Measurements from ENCODE around the gene SIDT1. TPM values are rescaled to one million over a fixed set of nuclear protein-coding genes. Genes with fewer than 3 reads are reported as not detected.

Gene SIDT1
- total RNA-seq, 1 donor from 2014 or later = 11.3 TPM

DNA sequence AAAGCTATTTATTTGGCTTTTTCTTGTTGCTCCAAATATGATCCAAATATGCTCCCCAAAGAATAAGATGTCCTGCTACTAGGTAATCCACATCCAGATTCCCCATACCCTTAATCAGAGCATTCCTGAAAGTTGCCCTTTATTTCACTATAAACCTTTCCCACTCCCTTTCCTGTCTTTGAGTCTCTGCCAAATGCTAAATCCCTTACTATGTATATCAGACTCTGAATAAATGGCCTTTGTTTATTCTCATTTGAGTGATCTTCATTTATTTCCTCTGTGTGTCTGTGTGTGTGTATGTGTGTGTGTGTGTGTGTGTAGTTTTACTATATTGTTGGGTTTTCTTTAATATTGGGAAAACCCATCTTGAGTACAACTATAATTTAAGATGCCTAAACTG is 10.4 kb upstream of the SIDT1 start:
- H3K4me3 Mint-ChIP-seq = no peak overlapping the region
- H3K36me3 Mint-ChIP-seq (ENCODE audit: low read depth) = no peaks in the 10 kb centered on the region
- no peaks in the 10 kb centered on the region for H3K4me1 Mint-ChIP-seq (ENCODE audit: low read depth)
- no peak overlapping the region for H3K27ac Mint-ChIP-seq
- intact Hi-C loops (cut with micrococcal nuclease) = loop anchor here (1.0 kb wide), 1 partner anchor 11 kb away; no protein-coding TSS in a partner anchor
- peaks cover 45% of the 10 kb centered on the region for H3K27me3 Mint-ChIP-seq (ENCODE audit: insufficient read depth)
- no peaks in the 10 kb centered on the region for H3K9me3 Mint-ChIP-seq
- no peak for DNase-seq (ENCODE audit: low spot score)

DNA sequence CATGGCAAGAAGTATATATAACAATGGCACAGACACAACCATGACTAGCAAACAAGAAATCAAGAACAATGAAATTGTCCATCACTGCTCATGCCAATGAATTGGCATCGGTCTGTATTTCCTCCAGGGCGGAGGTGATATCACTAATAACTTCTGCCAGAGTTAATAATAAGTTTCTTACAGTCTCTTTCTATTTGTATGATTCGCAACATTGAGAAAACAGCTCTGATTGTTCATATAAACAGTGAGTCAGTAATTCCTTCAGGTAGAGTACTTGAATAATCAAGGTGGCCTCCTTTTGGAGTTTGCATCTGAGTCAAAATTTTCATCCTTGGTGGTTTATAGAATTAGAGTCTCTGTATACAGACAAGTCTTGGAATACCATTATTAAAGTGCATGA is 9.1 kb upstream of the SIDT1 start:
- no peaks in the 10 kb centered on the region for H3K9me3 Mint-ChIP-seq
- H3K27ac Mint-ChIP-seq = no peak overlapping the region
- H3K4me3 Mint-ChIP-seq = no peak overlapping the region
- intact Hi-C loops (cut with micrococcal nuclease) = no loop called here
- peaks cover 46% of the 10 kb centered on the region for H3K27me3 Mint-ChIP-seq (ENCODE audit: insufficient read depth)
- no peaks in the 10 kb centered on the region for H3K4me1 Mint-ChIP-seq (ENCODE audit: low read depth)
- no peak for DNase-seq (ENCODE audit: low spot score)
- peaks cover 2% of the 10 kb centered on the region for H3K36me3 Mint-ChIP-seq (ENCODE audit: low read depth)

DNA sequence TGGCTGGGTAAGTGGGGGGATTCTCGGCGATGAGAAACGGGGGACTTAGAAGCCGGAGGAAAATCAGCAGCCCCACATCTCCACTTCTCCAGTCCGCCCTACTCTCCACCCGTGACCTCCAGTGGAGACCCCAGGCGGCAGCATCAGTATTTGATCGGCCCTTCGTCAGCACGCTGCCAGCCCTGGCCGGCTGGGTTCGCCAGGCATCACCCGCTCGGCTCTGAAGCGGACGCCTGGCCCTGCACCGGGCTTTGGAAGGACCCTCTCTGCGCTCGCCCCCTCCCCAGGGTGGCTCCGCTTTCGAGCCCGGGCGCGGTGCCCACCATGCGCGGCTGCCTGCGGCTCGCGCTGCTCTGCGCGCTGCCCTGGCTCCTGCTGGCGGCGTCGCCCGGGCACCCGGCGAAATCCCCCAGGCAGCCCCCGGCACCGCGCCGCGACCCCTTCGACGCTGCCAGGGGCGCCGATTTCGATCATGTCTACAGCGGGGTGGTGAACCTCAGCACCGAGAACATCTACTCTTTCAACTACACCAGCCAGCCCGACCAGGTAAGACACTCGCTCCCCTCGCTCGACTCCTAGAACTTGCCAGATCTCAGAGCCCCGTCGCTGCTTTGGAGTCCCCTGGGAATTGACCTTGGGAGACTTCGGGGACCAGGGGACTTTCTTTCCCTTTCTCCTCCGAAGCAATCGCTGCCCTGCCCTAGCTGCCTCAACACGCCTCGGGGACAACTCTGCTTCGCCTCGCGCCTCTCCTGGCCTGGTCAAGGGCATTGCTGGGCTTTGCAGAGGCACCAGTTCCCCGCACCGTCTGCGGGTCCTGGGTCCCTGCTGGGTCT is 561 bp downstream of the SIDT1 start:
- Mint-ChIP-seq H3K4me3 (peak overlapping the region; percentile 100), H3K27ac (peak overlapping the region; percentile 99), H3K4me1 (ENCODE audit: low read depth) (peaks cover 55% of the 10 kb centered on the region), H3K9me3 (no peaks in the 10 kb centered on the region), H3K36me3 (ENCODE audit: low read depth) (peaks cover 9% of the 10 kb centered on the region), H3K27me3 (ENCODE audit: insufficient read depth) (peaks cover 5% of the 10 kb centered on the region)
- DNase-seq (ENCODE audit: low spot score) = peak; percentile 34
- intact Hi-C loops (cut with micrococcal nuclease) = loop anchor here (1.0 to 10.0 kb wide), 10 partner anchors 12 to 1612 kb away; partner anchors contain the start of genes ATG3, ATP6V1A, CCDC191 and NAA50

GRCh38 chr3:113533534-113533892 is 1.2 kb downstream of the SIDT1 start:
- H3K4me3 Mint-ChIP-seq = peak overlapping the region; percentile 100
- H3K36me3 Mint-ChIP-seq (ENCODE audit: low read depth) = peaks cover 10% of the 10 kb centered on the region
- peaks cover 3% of the 10 kb centered on the region for H3K27me3 Mint-ChIP-seq (ENCODE audit: insufficient read depth)
- peaks cover 57% of the 10 kb centered on the region for H3K4me1 Mint-ChIP-seq (ENCODE audit: low read depth)
- peak; percentile 37 for DNase-seq (ENCODE audit: low spot score)
- H3K27ac Mint-ChIP-seq = peak overlapping the region; percentile 93
- no peaks in the 10 kb centered on the region for H3K9me3 Mint-ChIP-seq
- intact Hi-C loops (cut with micrococcal nuclease) = loop anchor here (1.0 to 10.0 kb wide), 8 partner anchors 12 to 1611 kb away; partner anchors contain the start of genes ATG3, ATP6V1A, CCDC191 and NAA50

- peak overlapping the region; percentile 93 for H3K27ac Mint-ChIP-seq
- intact Hi-C loops (cut with micrococcal nuclease) = loop anchor here (5.0 to 10.0 kb wide), 3 partner anchors 163 to 1610 kb away; partner anchors contain the start of genes ATG3, SLC35A5, USF3 and ZBTB20
- peaks cover 59% of the 10 kb centered on the region for H3K4me1 Mint-ChIP-seq (ENCODE audit: low read depth)
- DNase-seq (ENCODE audit: low spot score) = no peak
- no peaks in the 10 kb centered on the region for H3K27me3 Mint-ChIP-seq (ENCODE audit: insufficient read depth)
- peak overlapping the region; percentile 100 for H3K4me3 Mint-ChIP-seq
- H3K9me3 Mint-ChIP-seq = no peaks in the 10 kb centered on the region
- peaks cover 11% of the 10 kb centered on the region for H3K36me3 Mint-ChIP-seq (ENCODE audit: low read depth)
Observed at GRCh38 chr3:113534365-113534764, 2.0 kb downstream of the SIDT1 start.

- no peaks in the 10 kb centered on the region for H3K9me3 Mint-ChIP-seq
- no peak overlapping the region for H3K27ac Mint-ChIP-seq
- H3K4me3 Mint-ChIP-seq = no peak overlapping the region
- intact Hi-C loops (cut with micrococcal nuclease) = loop anchor here (10.0 kb wide), 1 partner anchor 1609 kb away; the partner anchor contains the start of gene ZBTB20
- H3K36me3 Mint-ChIP-seq (ENCODE audit: low read depth) = peaks cover 15% of the 10 kb centered on the region
- no peaks in the 10 kb centered on the region for H3K27me3 Mint-ChIP-seq (ENCODE audit: insufficient read depth)
- DNase-seq (ENCODE audit: low spot score) = no peak
- peaks cover 56% of the 10 kb centered on the region for H3K4me1 Mint-ChIP-seq (ENCODE audit: low read depth)
Observed at GRCh38 chr3:113535898-113536297, 3.5 kb downstream of the SIDT1 start.

DNA sequence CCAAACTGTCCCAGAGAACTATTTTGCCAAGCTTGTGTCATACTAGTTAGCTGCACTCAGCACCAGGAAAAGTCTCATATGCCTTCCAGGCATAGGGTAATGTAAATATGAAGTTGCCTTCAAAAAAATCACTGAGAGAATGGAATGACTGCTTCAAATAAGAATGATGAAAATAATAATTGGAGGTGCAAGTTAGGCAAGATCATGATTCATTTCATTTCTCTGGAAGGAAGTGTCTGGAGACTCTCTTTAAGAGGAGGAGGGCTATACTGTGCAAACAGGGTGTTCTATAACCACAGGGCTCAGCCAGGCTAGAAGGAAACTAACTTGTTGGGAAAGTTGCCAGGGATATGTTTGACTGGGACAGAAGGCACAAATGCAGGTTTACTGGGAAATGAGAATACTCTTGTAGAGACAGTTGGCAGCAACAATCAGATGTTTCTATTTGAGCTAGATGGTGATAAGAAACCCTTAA is 4.3 kb downstream of the SIDT1 start:
- no peak overlapping the region for H3K4me3 Mint-ChIP-seq
- peaks cover 48% of the 10 kb centered on the region for H3K4me1 Mint-ChIP-seq (ENCODE audit: low read depth)
- peaks cover 15% of the 10 kb centered on the region for H3K36me3 Mint-ChIP-seq (ENCODE audit: low read depth)
- H3K27me3 Mint-ChIP-seq (ENCODE audit: insufficient read depth) = no peaks in the 10 kb centered on the region
- intact Hi-C loops (cut with micrococcal nuclease) = loop anchor here (10.0 kb wide), 1 partner anchor 1608 kb away; the partner anchor contains the start of gene ZBTB20
- H3K27ac Mint-ChIP-seq = no peak overlapping the region
- no peak for DNase-seq (ENCODE audit: low spot score)
- H3K9me3 Mint-ChIP-seq = no peaks in the 10 kb centered on the region

GRCh38 chr3:113537155-113537554 is 4.8 kb downstream of the SIDT1 start:
- H3K4me1 Mint-ChIP-seq (ENCODE audit: low read depth) = peaks cover 44% of the 10 kb centered on the region
- peaks cover 18% of the 10 kb centered on the region for H3K36me3 Mint-ChIP-seq (ENCODE audit: low read depth)
- H3K27ac Mint-ChIP-seq = no peak overlapping the region
- H3K27me3 Mint-ChIP-seq (ENCODE audit: insufficient read depth) = no peaks in the 10 kb centered on the region
- H3K4me3 Mint-ChIP-seq = no peak overlapping the region
- DNase-seq (ENCODE audit: low spot score) = no peak
- no peaks in the 10 kb centered on the region for H3K9me3 Mint-ChIP-seq
- intact Hi-C loops (cut with micrococcal nuclease) = loop anchor here (10.0 kb wide), 1 partner anchor 1608 kb away; the partner anchor contains the start of gene ZBTB20

DNA sequence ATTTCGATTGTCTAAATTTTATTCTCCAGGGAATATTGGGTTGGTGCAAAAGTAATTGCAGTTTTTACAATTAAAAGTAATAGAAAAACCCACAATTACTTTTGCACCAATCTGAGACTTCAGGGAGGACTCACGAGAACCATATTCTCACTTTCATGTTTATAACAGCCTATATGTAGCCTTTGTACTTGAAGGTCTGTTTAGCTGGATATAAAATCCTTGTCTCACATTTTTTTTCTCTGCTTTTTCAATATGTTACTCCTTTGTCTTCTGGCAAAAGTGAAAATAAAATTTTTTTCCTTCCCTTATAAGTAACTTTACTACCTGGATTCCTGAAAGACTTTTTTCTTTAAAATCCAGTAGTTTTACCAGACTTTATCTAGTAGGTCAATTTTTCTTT is 9.2 kb downstream of the SIDT1 start:
- Mint-ChIP-seq H3K27ac (no peak overlapping the region), H3K36me3 (ENCODE audit: low read depth) (peaks cover 26% of the 10 kb centered on the region), H3K27me3 (ENCODE audit: insufficient read depth) (no peaks in the 10 kb centered on the region), H3K4me1 (ENCODE audit: low read depth) (peaks cover 21% of the 10 kb centered on the region), H3K9me3 (no peaks in the 10 kb centered on the region), H3K4me3 (no peak overlapping the region)
- DNase-seq (ENCODE audit: low spot score) = no peak
- intact Hi-C loops (cut with micrococcal nuclease) = no loop called here

DNA sequence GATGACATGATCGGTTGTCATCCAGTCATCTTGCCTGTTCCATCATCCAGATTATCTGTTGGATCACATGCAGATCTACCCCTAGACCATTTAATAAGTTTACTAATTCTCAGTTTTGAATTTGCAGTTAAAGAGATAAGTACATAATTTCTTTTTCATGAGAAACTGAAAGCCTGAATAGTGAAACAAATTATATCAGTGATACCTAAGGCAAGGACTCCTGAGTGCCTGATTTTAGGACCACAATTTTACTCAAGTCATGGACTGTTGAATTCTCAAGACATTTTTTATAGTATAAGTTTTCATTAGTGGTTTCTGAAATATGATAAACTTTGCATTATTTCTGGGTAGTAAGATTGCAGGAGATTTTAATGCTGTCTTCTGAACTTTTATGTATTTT is 13.2 kb downstream of the SIDT1 start:
- H3K27me3 Mint-ChIP-seq (ENCODE audit: insufficient read depth) = no peaks in the 10 kb centered on the region
- H3K4me1 Mint-ChIP-seq (ENCODE audit: low read depth) = peaks cover 15% of the 10 kb centered on the region
- peaks cover 22% of the 10 kb centered on the region for H3K36me3 Mint-ChIP-seq (ENCODE audit: low read depth)
- no peaks in the 10 kb centered on the region for H3K9me3 Mint-ChIP-seq
- no peak overlapping the region for H3K27ac Mint-ChIP-seq
- intact Hi-C loops (cut with micrococcal nuclease) = loop anchor here (5.0 kb wide), 1 partner anchor 33 kb away; no protein-coding TSS in a partner anchor
- DNase-seq (ENCODE audit: low spot score) = no peak
- H3K4me3 Mint-ChIP-seq = no peak overlapping the region

DNA sequence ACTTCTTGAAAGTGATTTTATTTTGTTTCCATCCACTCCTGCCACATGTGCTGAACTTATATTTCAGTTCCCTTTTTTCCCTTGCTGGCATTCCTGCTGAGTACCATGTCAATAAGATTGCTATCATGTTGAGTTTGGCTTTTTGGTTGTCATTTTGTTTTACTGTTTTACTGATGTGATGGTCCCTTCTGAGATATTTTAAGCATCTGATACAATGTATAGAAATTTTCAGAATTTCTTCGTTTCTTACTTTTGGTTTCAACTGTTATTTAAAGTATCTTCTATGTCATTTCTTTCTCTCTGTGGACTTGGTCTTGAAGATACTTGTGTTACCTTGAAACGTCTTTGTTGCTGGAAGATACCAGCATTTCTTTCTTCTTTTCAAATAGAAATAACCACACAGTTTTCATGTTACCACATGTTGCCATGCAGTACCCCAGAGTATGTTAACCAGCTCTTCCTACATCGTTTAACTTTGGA is 14.1 kb downstream of the SIDT1 start:
- peaks cover 15% of the 10 kb centered on the region for H3K4me1 Mint-ChIP-seq (ENCODE audit: low read depth)
- DNase-seq (ENCODE audit: low spot score) = no peak
- peak overlapping the region; percentile 32 for H3K27ac Mint-ChIP-seq
- H3K4me3 Mint-ChIP-seq = peak overlapping the region; percentile 23
- peaks cover 22% of the 10 kb centered on the region for H3K36me3 Mint-ChIP-seq (ENCODE audit: low read depth)
- no peaks in the 10 kb centered on the region for H3K27me3 Mint-ChIP-seq (ENCODE audit: insufficient read depth)
- no peaks in the 10 kb centered on the region for H3K9me3 Mint-ChIP-seq
- intact Hi-C loops (cut with micrococcal nuclease) = loop anchor here (5.0 kb wide), 1 partner anchor 34 kb away; no protein-coding TSS in a partner anchor

- no peak overlapping the region for H3K4me3 Mint-ChIP-seq
- H3K27me3 Mint-ChIP-seq (ENCODE audit: insufficient read depth) = no peaks in the 10 kb centered on the region
- H3K9me3 Mint-ChIP-seq = no peaks in the 10 kb centered on the region
- H3K4me1 Mint-ChIP-seq (ENCODE audit: low read depth) = peaks cover 15% of the 10 kb centered on the region
- DNase-seq (ENCODE audit: low spot score) = no peak
- no peak overlapping the region for H3K27ac Mint-ChIP-seq
- H3K36me3 Mint-ChIP-seq (ENCODE audit: low read depth) = peaks cover 14% of the 10 kb centered on the region
- intact Hi-C loops (cut with micrococcal nuclease) = loop anchor here (5.0 kb wide), 1 partner anchor 36 kb away; no protein-coding TSS in a partner anchor
Observed at GRCh38 chr3:113548501-113548900, 16.1 kb downstream of the SIDT1 start.

- intact Hi-C loops (cut with micrococcal nuclease) = no loop called here
- Mint-ChIP-seq H3K36me3 (ENCODE audit: low read depth) (peaks cover 11% of the 10 kb centered on the region), H3K9me3 (no peaks in the 10 kb centered on the region), H3K27me3 (ENCODE audit: insufficient read depth) (no peaks in the 10 kb centered on the region), H3K27ac (no peak overlapping the region), H3K4me1 (ENCODE audit: low read depth) (peaks cover 2% of the 10 kb centered on the region), H3K4me3 (no peak overlapping the region)
- DNase-seq (ENCODE audit: low spot score) = no peak
Observed at GRCh38 chr3:113551820-113552219, 19.5 kb downstream of the SIDT1 start.
